ENCODE data around the gene COL23A1. TPM values are rescaled to one million over a fixed set of nuclear protein-coding genes. Genes with fewer than 3 reads are reported as not detected.

COL23A1 gene
- total RNA-seq, 1 donor from 2014 or later: 75.2 TPM

- peaks cover 22% of the 10 kb centered on the region for H3K36me3 Mint-ChIP-seq (ENCODE audit: low read depth, unreplicated experiment)
- H3K27ac Mint-ChIP-seq (ENCODE audit: unreplicated experiment): no peak overlapping the region
- peaks cover 16% of the 10 kb centered on the region for H3K4me1 Mint-ChIP-seq (ENCODE audit: unreplicated experiment)
- DNase-seq (ENCODE audit: low spot score): no peak
- no peak overlapping the region for H3K4me3 Mint-ChIP-seq (ENCODE audit: unreplicated experiment)
- H3K27me3 Mint-ChIP-seq (ENCODE audit: unreplicated experiment): peaks cover 12% of the 10 kb centered on the region
- H3K9me3 Mint-ChIP-seq (ENCODE audit: unreplicated experiment): no peaks in the 10 kb centered on the region
- no peak for TF ChIP-seq CTCF (IDR thresholded peaks at IDR 0.05; ENCODE audit: unreplicated experiment)
Measured at GRCh38 chr5:178218237-178218776, 371.9 kb downstream of the COL23A1 start.

GRCh38 chr5:178216779-178217178, 373.4 kb downstream of the COL23A1 start:
- peaks cover 19% of the 10 kb centered on the region for H3K36me3 Mint-ChIP-seq (ENCODE audit: low read depth, unreplicated experiment)
- no peaks in the 10 kb centered on the region for H3K9me3 Mint-ChIP-seq (ENCODE audit: unreplicated experiment)
- no peak overlapping the region for H3K27ac Mint-ChIP-seq (ENCODE audit: unreplicated experiment)
- TF ChIP-seq CTCF (IDR thresholded peaks at IDR 0.05; ENCODE audit: unreplicated experiment): no peak
- H3K27me3 Mint-ChIP-seq (ENCODE audit: unreplicated experiment): peaks cover 7% of the 10 kb centered on the region
- H3K4me1 Mint-ChIP-seq (ENCODE audit: unreplicated experiment): peaks cover 12% of the 10 kb centered on the region
- no peak overlapping the region for H3K4me3 Mint-ChIP-seq (ENCODE audit: unreplicated experiment)
- no peak for DNase-seq (ENCODE audit: low spot score)

GRCh38 chr5:178216088-178216534, 374.1 kb downstream of the COL23A1 start:
- TF ChIP-seq CTCF (IDR thresholded peaks at IDR 0.05; ENCODE audit: unreplicated experiment): no peak
- H3K4me3 Mint-ChIP-seq (ENCODE audit: unreplicated experiment): no peak overlapping the region
- H3K27me3 Mint-ChIP-seq (ENCODE audit: unreplicated experiment): peaks cover 5% of the 10 kb centered on the region
- H3K27ac Mint-ChIP-seq (ENCODE audit: unreplicated experiment): no peak overlapping the region
- no peak for DNase-seq (ENCODE audit: low spot score)
- no peaks in the 10 kb centered on the region for H3K9me3 Mint-ChIP-seq (ENCODE audit: unreplicated experiment)
- peaks cover 6% of the 10 kb centered on the region for H3K4me1 Mint-ChIP-seq (ENCODE audit: unreplicated experiment)
- H3K36me3 Mint-ChIP-seq (ENCODE audit: low read depth, unreplicated experiment): peaks cover 22% of the 10 kb centered on the region

- Mint-ChIP-seq H3K27ac (ENCODE audit: unreplicated experiment) (no peak overlapping the region), H3K36me3 (ENCODE audit: low read depth, unreplicated experiment) (peaks cover 29% of the 10 kb centered on the region), H3K4me1 (ENCODE audit: unreplicated experiment) (no peaks in the 10 kb centered on the region), H3K9me3 (ENCODE audit: unreplicated experiment) (no peaks in the 10 kb centered on the region), H3K4me3 (ENCODE audit: unreplicated experiment) (no peak overlapping the region), H3K27me3 (ENCODE audit: unreplicated experiment) (peaks cover 5% of the 10 kb centered on the region)
- no peak for TF ChIP-seq CTCF (IDR thresholded peaks at IDR 0.05; ENCODE audit: unreplicated experiment)
- DNase-seq (ENCODE audit: low spot score): no peak
Measured at GRCh38 chr5:178215280-178216002, 374.8 kb downstream of the COL23A1 start.

GRCh38 chr5:178214160-178214803, 375.9 kb downstream of the COL23A1 start:
- H3K9me3 Mint-ChIP-seq (ENCODE audit: unreplicated experiment): no peaks in the 10 kb centered on the region
- TF ChIP-seq CTCF (IDR thresholded peaks at IDR 0.05; ENCODE audit: unreplicated experiment): no peak
- no peak for DNase-seq (ENCODE audit: low spot score)
- H3K4me1 Mint-ChIP-seq (ENCODE audit: unreplicated experiment): peaks cover 3% of the 10 kb centered on the region
- peak overlapping the region; percentile 60 for H3K4me3 Mint-ChIP-seq (ENCODE audit: unreplicated experiment)
- peaks cover 7% of the 10 kb centered on the region for H3K27me3 Mint-ChIP-seq (ENCODE audit: unreplicated experiment)
- peak overlapping the region; percentile 51 for H3K27ac Mint-ChIP-seq (ENCODE audit: unreplicated experiment)
- peaks cover 39% of the 10 kb centered on the region for H3K36me3 Mint-ChIP-seq (ENCODE audit: low read depth, unreplicated experiment)
